Adrenal gland (tissue), 5 donors: ENCODE data around the gene EED.

ENCODE experiments used
- POLR2A ChIP-seq, 2 donors: fragments of 450-650 bp; IDR thresholded peaks; one replicate each; pipeline ENCODE4 v1.6.1; 2017; ENCODE audit warnings: antibody characterized with exemption in 2 of 2, mild to moderate bottlenecking in 2 of 2, moderate library complexity in 1 of 2
- TF ChIP-seq, protein P1 (sequence below), 6 experiments: fragments of 450-650 bp in 4 of 6; fragments of 200-600 bp in 2 of 6; sonication (generic) in 1 of 6; IDR thresholded peaks; 1 replicate in 5 of 6; 2 replicates in 1 of 6; pipeline versions ENCODE4 v1.5.1 to v1.8.0; 2016 to 2021; ENCODE audit warnings: antibody characterized with exemption in 6 of 6, mild to moderate bottlenecking in 2 of 6, moderate library complexity in 1 of 6
- donor health status: DM: no; HTN: no; CAD: no.

DNA sequence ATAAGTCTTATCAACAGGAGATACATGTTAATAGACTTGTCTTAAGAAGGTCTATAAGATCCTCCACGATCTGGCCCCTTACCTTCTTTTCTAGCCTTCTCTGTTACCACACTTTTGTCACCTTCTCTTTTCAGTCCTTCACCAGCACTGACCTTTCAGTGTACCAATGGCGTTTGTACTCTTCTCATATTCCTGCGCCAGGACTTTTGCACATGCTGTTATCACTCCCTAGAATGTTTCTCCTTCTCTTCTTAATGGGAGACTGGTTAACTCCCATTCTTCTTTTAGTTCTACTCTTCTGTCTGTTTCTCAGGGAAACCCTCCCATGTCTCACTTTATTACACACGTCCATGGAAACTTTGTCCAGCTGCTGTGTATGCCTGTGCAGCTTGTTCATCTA is 4.4 kb upstream of the EED start:
- TF ChIP-seq, protein P1, sequence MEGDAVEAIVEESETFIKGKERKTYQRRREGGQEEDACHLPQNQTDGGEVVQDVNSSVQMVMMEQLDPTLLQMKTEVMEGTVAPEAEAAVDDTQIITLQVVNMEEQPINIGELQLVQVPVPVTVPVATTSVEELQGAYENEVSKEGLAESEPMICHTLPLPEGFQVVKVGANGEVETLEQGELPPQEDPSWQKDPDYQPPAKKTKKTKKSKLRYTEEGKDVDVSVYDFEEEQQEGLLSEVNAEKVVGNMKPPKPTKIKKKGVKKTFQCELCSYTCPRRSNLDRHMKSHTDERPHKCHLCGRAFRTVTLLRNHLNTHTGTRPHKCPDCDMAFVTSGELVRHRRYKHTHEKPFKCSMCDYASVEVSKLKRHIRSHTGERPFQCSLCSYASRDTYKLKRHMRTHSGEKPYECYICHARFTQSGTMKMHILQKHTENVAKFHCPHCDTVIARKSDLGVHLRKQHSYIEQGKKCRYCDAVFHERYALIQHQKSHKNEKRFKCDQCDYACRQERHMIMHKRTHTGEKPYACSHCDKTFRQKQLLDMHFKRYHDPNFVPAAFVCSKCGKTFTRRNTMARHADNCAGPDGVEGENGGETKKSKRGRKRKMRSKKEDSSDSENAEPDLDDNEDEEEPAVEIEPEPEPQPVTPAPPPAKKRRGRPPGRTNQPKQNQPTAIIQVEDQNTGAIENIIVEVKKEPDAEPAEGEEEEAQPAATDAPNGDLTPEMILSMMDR (IDR thresholded peaks at IDR 0.05) = no peak
- TF ChIP-seq POLR2A (IDR thresholded peaks at IDR 0.05) = no peak
